Measurements from ENCODE around the gene SLC19A1.

- TF ChIP-seq MAX (IDR thresholded peaks at IDR 0.05) (no peak), ZBTB7A (IDR thresholded peaks at IDR 0.05; ENCODE audit: low read depth) (no peak), TEAD4 (IDR thresholded peaks at IDR 0.05) (no peak), RAD21 (IDR thresholded peaks at IDR 0.05; ENCODE audit: low read depth) (no peak), YY1 (IDR thresholded peaks at IDR 0.05; ENCODE audit: low read depth) (no peak), TAF1 (IDR thresholded peaks at IDR 0.05; ENCODE audit: low read depth) (no peak), EP300 (IDR thresholded peaks at IDR 0.05; ENCODE audit: borderline replicate concordance) (no peak), TCF12 (IDR thresholded peaks at IDR 0.05; ENCODE audit: low read depth) (no peak), EGR1 (IDR thresholded peaks at IDR 0.05) (no peak)
Measured at GRCh38 chr21:45533361-45533845, 8.8 kb downstream of the SLC19A1 start.

All from Ishikawa (cell line).